Fibroblast of mammary gland (primary cell): Measurements from ENCODE around the gene CLIP4.

ENCODE experiments used
- DNase-seq: peaks from one replicate; pipeline ENCODE4 v3.0.0-alpha.2; 2010; ENCODE audit warnings: low read depth
- H3K4me3 ChIP-seq: 2 replicates; pipeline ENCODE4 v1.5.1; 2011; ENCODE audit warnings: low read depth, mild to moderate bottlenecking, low read length, moderate library complexity; ENCODE audit not compliant: control insufficient read depth
- CTCF ChIP-seq: conservative IDR thresholded peaks from 2 replicates; pipeline ENCODE4 v1.5.1; 2011; ENCODE audit warnings: low read depth, low read length, inconsistent platforms; ENCODE audit not compliant: control insufficient read depth, insufficient read depth

CLIP4 gene

GRCh38 chr2:29109246-29109645 is 6.0 kb upstream of the CLIP4 start:
- no peak overlapping the region for H3K4me3 ChIP-seq
- DNase-seq, result no peak

GRCh38 chr2:29110916-29111535 is 4.2 kb upstream of the CLIP4 start:
- no peak for DNase-seq
- no peak overlapping the region for H3K4me3 ChIP-seq
- no peak for TF ChIP-seq CTCF

More at GRCh38 chr2:29109246-29109645, 6.0 kb upstream of the CLIP4 start:
- TF ChIP-seq CTCF, result no peak

GRCh38 chr2:29112379-29112778 is 2.8 kb upstream of the CLIP4 start:
- no peak overlapping the region for H3K4me3 ChIP-seq
- DNase-seq, result no peak
- TF ChIP-seq CTCF, result no peak

- TF ChIP-seq CTCF, result no peak
- DNase-seq, result peak; percentile 61
- H3K4me3 ChIP-seq, result no peak overlapping the region
Observed at GRCh38 chr2:29113027-29113686, 2.1 kb upstream of the CLIP4 start.

- DNase-seq, result peak; percentile 70
- no peak for TF ChIP-seq CTCF
- no peak overlapping the region for H3K4me3 ChIP-seq
Observed at GRCh38 chr2:29113891-29114321, 1.3 kb upstream of the CLIP4 start.

- peak overlapping the region; percentile 31 for H3K4me3 ChIP-seq
- TF ChIP-seq CTCF, result no peak
- no peak for DNase-seq
Observed at GRCh38 chr2:29114586-29114945, 649 bp upstream of the CLIP4 start.
